Upper lobe of left lung (tissue), 6 donors: ENCODE results near the gene NAB1. TPM values are rescaled to one million over a fixed set of nuclear protein-coding genes. Genes with fewer than 3 reads are reported as not detected.
A peak's percentile ranks its signal among the peaks of the same experiment; 100 is the strongest.

Experiments
- ATAC-seq, 2 donors: fragments of 200-7000 bp; cut with Tn5 transposase; one replicate each; pipeline ENCODE4 v1.9.1; 2022; ENCODE audit warnings: mild to moderate bottlenecking in 2 of 2, moderate library complexity in 2 of 2; ENCODE audit not compliant: low FRiP score in 2 of 2
- DNase-seq, 2 donors: peaks; one replicate each; pipeline ENCODE4 v3.0.0-alpha.2; 2019 to 2020
- H3K27ac ChIP-seq, 4 donors: fragments of 200-600 bp; sonication (generic); one replicate each; pipeline ENCODE4 v1.5.1; 2016 to 2019
- H3K27me3 ChIP-seq, 4 donors: fragments of 200-600 bp; sonication (generic); one replicate each; pipeline ENCODE4 v1.5.1; 2017 to 2019
- H3K36me3 ChIP-seq, 4 donors: fragments of 200-600 bp; sonication (generic); one replicate each; pipeline ENCODE4 v1.5.1; 2016 to 2019
- H3K4me1 ChIP-seq, 4 donors: fragments of 200-600 bp; sonication (generic); one replicate each; pipeline ENCODE4 v1.5.1; 2018 to 2019
- H3K4me3 ChIP-seq, 4 donors: fragments of 200-600 bp; sonication (generic); one replicate each; pipeline ENCODE4 v1.5.1; 2017 to 2019; ENCODE audit warnings: mild to moderate bottlenecking in 2 of 4, moderate library complexity in 1 of 4
- H3K9me3 ChIP-seq, 4 donors: fragments of 200-600 bp; sonication (generic); one replicate each; pipeline ENCODE4 v1.5.1; 2018 to 2019
- CTCF ChIP-seq, 6 experiments: fragments of 450-650 bp in 4 of 6; fragments of 200-600 bp in 2 of 6; sonication (generic) in 2 of 6; IDR thresholded peaks; one replicate each; pipeline ENCODE4 v1.5.1; 2016 to 2019; ENCODE audit warnings: antibody characterized with exemption in 6 of 6
- EP300 ChIP-seq, 4 donors: sonication (generic); formaldehyde crosslinking; IDR thresholded peaks; one replicate each; pipeline ENCODE4 v1.5.1; 2017; ENCODE audit warnings: antibody characterized with exemption in 4 of 4, control low read depth in 2 of 4
- POLR2A ChIP-seq, 4 donors: fragments of 450-650 bp; IDR thresholded peaks; one replicate each; pipeline ENCODE4 v1.5.1; 2016 to 2017; ENCODE audit warnings: antibody characterized with exemption in 4 of 4, mild to moderate bottlenecking in 2 of 4
- POLR2AphosphoS5 ChIP-seq, 2 donors: sonication (generic); formaldehyde crosslinking; IDR thresholded peaks; one replicate each; pipeline ENCODE4 v1.5.1; 2017; ENCODE audit warnings: antibody characterized with exemption in 2 of 2
- WGBS, 2 donors: methylation state at CpG; one replicate each; pipeline ENCODE4 v1.1.5; 2017 to 2018; 5-methylcytosine and 5-hydroxymethylcytosine counted together
- total RNA-seq, 6 donors: library from RNA; depleted of rRNA in 4 of 6; stranded (reverse); fragments of >200 nt in 4 of 6; gene quantifications; one replicate each; pipeline versions ENCODE4 v1.1.0 to v1.2.1, GENCODE V29; 2016 to 2021
- donor health status: DM: no; HTN: no; CAD: no; lungs with moderate emphysema.
- donor health status: DM: no; HTN: yes; CAD: no; lungs with severe emphysema.

NAB1 gene
- total RNA-seq, 6 donors from 2014 or later, result 28.4 to 53.5 (median 36.6) TPM

- peak in 5 of 6 experiments; percentile 37 to 52 (median 49) for TF ChIP-seq CTCF (IDR thresholded peaks at IDR 0.05)
- TF ChIP-seq POLR2A (IDR thresholded peaks at IDR 0.05), result no peak
- TF ChIP-seq POLR2AphosphoS5 (IDR thresholded peaks at IDR 0.05), result no peak
- TF ChIP-seq EP300 (IDR thresholded peaks at IDR 0.05), result no peak
- no peaks in the 10 kb centered on the region for H3K9me3 ChIP-seq
- peak overlapping the region in 1 of 4 donors; percentile 4 for H3K27ac ChIP-seq
- 88 to 90% methylated on average over 12 of the region's 12 CpGs for WGBS, 2 donors
- DNase-seq, result peak; percentile 19 to 65
- no peaks in the 10 kb centered on the region for H3K27me3 ChIP-seq
- H3K4me1 ChIP-seq, result peaks cover 0 to 4% (median 2%) of the 10 kb centered on the region in 4 donors
- peaks cover 0 to 15% (median under 1%) of the 10 kb centered on the region in 4 donors for H3K36me3 ChIP-seq
- no peak overlapping the region for H3K4me3 ChIP-seq
- peak; percentile 65 to 79 for ATAC-seq
These were observed 31.1 kb downstream of the NAB1 start for GRCh38 chr2:190679813-190680591.

- no peaks in the 10 kb centered on the region for H3K9me3 ChIP-seq
- H3K4me3 ChIP-seq, result no peak overlapping the region
- no peaks in the 10 kb centered on the region for H3K27me3 ChIP-seq
- ATAC-seq (no peak), DNase-seq (no peak)
- no peak overlapping the region for H3K27ac ChIP-seq
- TF ChIP-seq EP300 (IDR thresholded peaks at IDR 0.05) (no peak), POLR2A (IDR thresholded peaks at IDR 0.05) (no peak), POLR2AphosphoS5 (IDR thresholded peaks at IDR 0.05) (no peak), CTCF (IDR thresholded peaks at IDR 0.05) (no peak)
- H3K4me1 ChIP-seq, result peaks cover 0 to 4% (median 2%) of the 10 kb centered on the region in 4 donors
- 84 to 85% methylated on average over 5 of the region's 5 CpGs for WGBS, 2 donors
- H3K36me3 ChIP-seq, result peaks cover 0 to 21% (median 0%) of the 10 kb centered on the region in 4 donors
These were observed 33.3 kb downstream of the NAB1 start for GRCh38 chr2:190682168-190682567.

- peak overlapping the region in 1 of 4 donors; percentile 21 for H3K27ac ChIP-seq
- TF ChIP-seq POLR2A (IDR thresholded peaks at IDR 0.05), result no peak
- TF ChIP-seq EP300 (IDR thresholded peaks at IDR 0.05), result no peak
- TF ChIP-seq CTCF (IDR thresholded peaks at IDR 0.05), result no peak
- TF ChIP-seq POLR2AphosphoS5 (IDR thresholded peaks at IDR 0.05), result no peak
These were observed 34.9 kb downstream of the NAB1 start for GRCh38 chr2:190683802-190684201.

GRCh38 chr2:190684931-190685330 lies 36.0 kb downstream of the NAB1 start:
- H3K36me3 ChIP-seq, result peaks cover 0 to 45% (median 1%) of the 10 kb centered on the region in 4 donors
- H3K4me3 ChIP-seq, result no peak overlapping the region
- no peaks in the 10 kb centered on the region for H3K9me3 ChIP-seq
- no peak for ATAC-seq
- TF ChIP-seq POLR2A (IDR thresholded peaks at IDR 0.05) (no peak), EP300 (IDR thresholded peaks at IDR 0.05) (no peak), POLR2AphosphoS5 (IDR thresholded peaks at IDR 0.05) (no peak), CTCF (IDR thresholded peaks at IDR 0.05) (no peak)
- no peak overlapping the region for H3K27ac ChIP-seq
- WGBS, 2 donors, result 73 to 80% methylated on average over 2 of the region's 2 CpGs
- peaks cover 0 to 3% (median 0%) of the 10 kb centered on the region in 4 donors for H3K4me1 ChIP-seq
- DNase-seq, result no peak
- no peaks in the 10 kb centered on the region for H3K27me3 ChIP-seq

More at GRCh38 chr2:190683802-190684201, 34.9 kb downstream of the NAB1 start:
- WGBS, 2 donors, result 52 to 60% methylated on average over 3 of the region's 3 CpGs
- DNase-seq, result no peak
- ATAC-seq, result no peak
- peaks cover 0 to 35% (median 0%) of the 10 kb centered on the region in 4 donors for H3K36me3 ChIP-seq
- no peak overlapping the region for H3K4me3 ChIP-seq
- H3K27me3 ChIP-seq, result no peaks in the 10 kb centered on the region
- peaks cover 0 to 4% (median 0%) of the 10 kb centered on the region in 4 donors for H3K4me1 ChIP-seq
- no peaks in the 10 kb centered on the region for H3K9me3 ChIP-seq
